Smooth muscle cell (in vitro differentiated cells): ENCODE measurements around the gene DZIP1L. TPM values are rescaled to one million over a fixed set of nuclear protein-coding genes. Genes with fewer than 3 reads are reported as not detected.

ENCODE experiments used
- DNase-seq: peaks from one replicate; lab custom pipeline; 2025; ENCODE audit not compliant: unreplicated experiment; lab: John Stamatoyannopoulos, UW
- H2AFZ ChIP-seq: fragments of 200-600 bp; sonication (generic); 2 replicates; pipeline ENCODE4 v1.6.0; 2016; ENCODE audit warnings: antibody characterized with exemption, low read depth, mild to moderate bottlenecking
- H3F3A ChIP-seq: fragments of 200-600 bp; sonication (generic); 2 replicates; pipeline ENCODE4 v1.6.0; 2017; ENCODE audit warnings: antibody characterized with exemption, low read depth
- H3K27ac ChIP-seq: fragments of 200-600 bp; sonication (generic); 2 replicates; pipeline ENCODE4 v1.5.1; 2016; ENCODE audit warnings: low read depth, mild to moderate bottlenecking
- H3K27me3 ChIP-seq: fragments of 200-600 bp; sonication (generic); 2 replicates; pipeline ENCODE4 v1.6.1; 2016; ENCODE audit warnings: low read depth, mild to moderate bottlenecking
- H3K36me3 ChIP-seq: fragments of 200-600 bp; sonication (generic); 2 replicates; pipeline ENCODE4 v1.5.1; 2016; ENCODE audit warnings: low read depth
- H3K4me1 ChIP-seq: fragments of 200-600 bp; sonication (generic); 2 replicates; pipeline ENCODE4 v1.5.1; 2016; ENCODE audit warnings: low read depth
- H3K4me2 ChIP-seq: fragments of 200-600 bp; sonication (generic); 2 replicates; pipeline ENCODE4 v1.6.0; 2016; ENCODE audit warnings: mild to moderate bottlenecking
- H3K4me3 ChIP-seq: fragments of 200-600 bp; sonication (generic); 2 replicates; pipeline ENCODE4 v1.5.1; 2016; ENCODE audit warnings: mild to moderate bottlenecking
- H3K79me2 ChIP-seq: fragments of 200-600 bp; sonication (generic); 2 replicates; pipeline ENCODE4 v1.6.0; 2016; ENCODE audit warnings: low read depth, mild to moderate bottlenecking
- H3K9ac ChIP-seq: fragments of 200-600 bp; sonication (generic); 2 replicates; pipeline ENCODE4 v1.6.0; 2016; ENCODE audit warnings: low read depth
- H3K9me3 ChIP-seq: fragments of 200-600 bp; sonication (generic); replicated peaks from 2 replicates; pipeline ENCODE4 v1.5.1; 2016; ENCODE audit warnings: low read depth
- H4K20me1 ChIP-seq: fragments of 200-600 bp; sonication (generic); 2 replicates; pipeline ENCODE4 v1.6.0; 2016; ENCODE audit warnings: low read depth
- WGBS: methylation state at CpG from one replicate; pipeline ENCODE4 v1.1.7; 2016; ENCODE audit warnings: low lambda C conversion rate; 5-methylcytosine and 5-hydroxymethylcytosine counted together
- polyA plus RNA-seq: library from polyadenylated mRNA; unstranded; fragments of >200 nt; fragmentation: Nextera tagmentation; extraction: Ambion mirVana; gene quantifications from 2 replicates; pipeline ENCODE4 v1.2.1, GENCODE V29; 2016
- total RNA-seq: library from RNA; depleted of rRNA; stranded (reverse); fragments of >200 nt; gene quantifications from 2 replicates; pipeline ENCODE4 v1.2.3, GENCODE V29; 2014
- TF ChIP-seq, protein P1 (sequence below): fragments of 200-600 bp; sonication (generic); IDR thresholded peaks from 2 replicates; pipeline ENCODE4 v1.5.1; 2017; ENCODE audit warnings: borderline replicate concordance, mild to moderate bottlenecking, antibody characterized with exemption; ENCODE audit not compliant: insufficient read depth, poor library complexity, severe bottlenecking

DZIP1L gene
- total and polyA plus RNA-seq, 2 experiments from 2014 or later = 7.8 to 29.9 TPM

DNA sequence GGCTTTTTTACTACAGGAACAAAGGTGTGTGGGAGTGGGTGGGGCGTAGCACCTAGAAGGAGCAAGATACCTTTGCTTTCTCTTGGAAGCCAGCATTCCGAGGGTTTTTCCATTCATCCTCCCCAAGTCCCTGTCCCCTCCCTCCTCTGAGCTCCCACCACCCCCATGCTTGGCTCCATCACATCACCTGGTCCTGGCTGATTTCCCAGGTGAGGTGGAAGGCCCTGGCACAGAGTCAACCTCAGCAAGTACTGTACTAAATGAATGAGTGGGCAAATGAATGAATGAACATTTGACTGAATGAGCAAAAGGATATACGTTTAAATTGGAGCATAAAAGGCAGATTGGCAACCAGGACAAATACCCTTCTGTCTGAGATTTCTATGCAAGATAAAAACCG lies 45.4 kb downstream of the DZIP1L start:
- no peak overlapping the region for H3K4me3 ChIP-seq
- peaks cover 3% of the 10 kb centered on the region for H3K79me2 ChIP-seq
- no peaks in the 10 kb centered on the region for H3K27me3 ChIP-seq
- no peaks in the 10 kb centered on the region for H4K20me1 ChIP-seq
- H2AFZ ChIP-seq = no peak overlapping the region
- no peak overlapping the region for H3K9ac ChIP-seq
- no peak for DNase-seq
- TF ChIP-seq, protein P1, sequence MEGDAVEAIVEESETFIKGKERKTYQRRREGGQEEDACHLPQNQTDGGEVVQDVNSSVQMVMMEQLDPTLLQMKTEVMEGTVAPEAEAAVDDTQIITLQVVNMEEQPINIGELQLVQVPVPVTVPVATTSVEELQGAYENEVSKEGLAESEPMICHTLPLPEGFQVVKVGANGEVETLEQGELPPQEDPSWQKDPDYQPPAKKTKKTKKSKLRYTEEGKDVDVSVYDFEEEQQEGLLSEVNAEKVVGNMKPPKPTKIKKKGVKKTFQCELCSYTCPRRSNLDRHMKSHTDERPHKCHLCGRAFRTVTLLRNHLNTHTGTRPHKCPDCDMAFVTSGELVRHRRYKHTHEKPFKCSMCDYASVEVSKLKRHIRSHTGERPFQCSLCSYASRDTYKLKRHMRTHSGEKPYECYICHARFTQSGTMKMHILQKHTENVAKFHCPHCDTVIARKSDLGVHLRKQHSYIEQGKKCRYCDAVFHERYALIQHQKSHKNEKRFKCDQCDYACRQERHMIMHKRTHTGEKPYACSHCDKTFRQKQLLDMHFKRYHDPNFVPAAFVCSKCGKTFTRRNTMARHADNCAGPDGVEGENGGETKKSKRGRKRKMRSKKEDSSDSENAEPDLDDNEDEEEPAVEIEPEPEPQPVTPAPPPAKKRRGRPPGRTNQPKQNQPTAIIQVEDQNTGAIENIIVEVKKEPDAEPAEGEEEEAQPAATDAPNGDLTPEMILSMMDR = no peak
- H3F3A ChIP-seq = no peaks in the 10 kb centered on the region
- H3K9me3 ChIP-seq = no peaks in the 10 kb centered on the region
- H3K4me2 ChIP-seq = no peak overlapping the region
- 85% methylated on average over 4 of the region's 4 CpGs for WGBS
- H3K27ac ChIP-seq = no peak overlapping the region
- no peaks in the 10 kb centered on the region for H3K4me1 ChIP-seq
- no peaks in the 10 kb centered on the region for H3K36me3 ChIP-seq

DNA sequence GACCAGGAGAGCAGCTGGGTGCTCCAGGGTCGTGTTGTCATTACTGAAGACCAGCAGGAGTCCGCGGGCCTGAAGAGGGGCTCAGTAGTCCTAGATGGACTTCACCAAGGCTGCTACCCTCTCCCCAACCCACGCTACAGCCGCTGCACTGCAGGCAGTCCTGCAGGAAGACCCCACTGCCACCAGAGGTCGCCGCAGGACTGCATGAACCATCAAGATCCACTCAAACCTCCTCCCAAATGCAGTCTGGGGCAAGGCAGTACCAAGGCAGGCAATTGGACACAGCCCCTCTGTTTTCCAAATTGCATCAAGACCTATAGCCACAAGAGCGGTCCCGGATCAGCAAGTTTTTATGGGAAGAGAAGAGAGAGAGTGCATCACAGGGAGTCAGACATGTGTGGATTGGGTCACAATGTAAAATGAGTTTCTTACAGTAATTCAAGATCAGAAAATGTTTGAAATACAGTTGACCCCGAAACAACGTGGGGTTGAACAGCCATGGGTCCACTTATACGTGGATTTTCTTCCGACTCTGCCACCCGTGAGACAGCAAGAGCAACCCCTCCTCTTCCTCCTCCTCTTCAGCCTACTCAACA lies 46.7 kb downstream of the DZIP1L start:
- no peaks in the 10 kb centered on the region for H3K4me1 ChIP-seq
- H3K27me3 ChIP-seq = no peaks in the 10 kb centered on the region
- peaks cover 2% of the 10 kb centered on the region for H3K36me3 ChIP-seq
- H3F3A ChIP-seq = no peaks in the 10 kb centered on the region
- no peaks in the 10 kb centered on the region for H3K79me2 ChIP-seq
- H2AFZ ChIP-seq = no peak overlapping the region
- H3K9me3 ChIP-seq = no peaks in the 10 kb centered on the region
- WGBS = 36% methylated on average over 14 of the region's 14 CpGs
- peak; percentile 30 for DNase-seq
- no peak overlapping the region for H3K27ac ChIP-seq
- TF ChIP-seq, protein P1 = peak; percentile 98
- no peak overlapping the region for H3K4me3 ChIP-seq
- H3K4me2 ChIP-seq = no peak overlapping the region
- H3K9ac ChIP-seq = no peak overlapping the region
- no peaks in the 10 kb centered on the region for H4K20me1 ChIP-seq

DNA sequence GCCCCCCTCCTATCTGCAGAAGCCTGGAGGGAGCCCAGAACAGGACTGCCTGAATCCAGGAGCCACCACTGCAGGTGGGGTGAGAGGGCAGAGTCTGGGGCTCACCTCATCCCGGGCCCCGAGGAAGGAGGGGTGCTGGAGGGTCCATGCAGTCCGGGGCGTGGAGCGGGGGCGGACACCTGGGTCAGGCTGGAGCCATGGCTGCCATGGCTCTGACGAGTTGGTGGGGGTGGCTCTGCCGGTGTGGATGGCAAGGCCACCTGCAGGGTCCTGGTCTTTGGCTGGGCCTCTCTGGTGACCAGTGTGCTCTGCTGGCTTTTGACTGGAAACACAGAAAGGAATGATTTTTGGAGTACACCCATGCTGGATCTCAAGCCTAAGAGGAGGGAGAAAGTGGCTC lies 47.4 kb downstream of the DZIP1L start:
- DNase-seq = no peak
- H3K4me2 ChIP-seq = no peak overlapping the region
- peaks cover 2% of the 10 kb centered on the region for H3K36me3 ChIP-seq
- H3K4me3 ChIP-seq = no peak overlapping the region
- TF ChIP-seq, protein P1 = no peak
- no peaks in the 10 kb centered on the region for H3K9me3 ChIP-seq
- no peak overlapping the region for H3K9ac ChIP-seq
- no peaks in the 10 kb centered on the region for H3F3A ChIP-seq
- 85% methylated on average over 8 of the region's 8 CpGs for WGBS
- H3K4me1 ChIP-seq = no peaks in the 10 kb centered on the region
- H4K20me1 ChIP-seq = no peaks in the 10 kb centered on the region
- no peaks in the 10 kb centered on the region for H3K27me3 ChIP-seq
- H3K79me2 ChIP-seq = no peaks in the 10 kb centered on the region
- H3K27ac ChIP-seq = no peak overlapping the region
- H2AFZ ChIP-seq = no peak overlapping the region

GRCh38 chr3:138066972-138067371 lies 48.4 kb downstream of the DZIP1L start:
- TF ChIP-seq, protein P1 = no peak
- H2AFZ ChIP-seq = no peak overlapping the region
- H3F3A ChIP-seq = no peaks in the 10 kb centered on the region
- no peaks in the 10 kb centered on the region for H3K4me1 ChIP-seq
- no peaks in the 10 kb centered on the region for H3K9me3 ChIP-seq
- H3K79me2 ChIP-seq = no peaks in the 10 kb centered on the region
- WGBS = 75% methylated on average over 3 of the region's 3 CpGs
- no peak for DNase-seq
- H3K4me3 ChIP-seq = no peak overlapping the region
- H3K9ac ChIP-seq = no peak overlapping the region
- no peak overlapping the region for H3K4me2 ChIP-seq
- no peak overlapping the region for H3K27ac ChIP-seq
- H4K20me1 ChIP-seq = no peaks in the 10 kb centered on the region
- no peaks in the 10 kb centered on the region for H3K27me3 ChIP-seq
- peaks cover 5% of the 10 kb centered on the region for H3K36me3 ChIP-seq
